GM18505 (cell line): ENCODE measurements around the gene PDCD11.
"Not testable (repeated sequence)": the region's sequence is repeated elsewhere in the genome, so short reads cannot be mapped to it uniquely, and the experiment has no call there.

Experiments
- ATAC-seq: cut with Tn5 transposase; IDR thresholded peaks from one replicate; pipeline ENCODE4 v1.9.1; 2021; ENCODE audit not compliant: unreplicated experiment
- POLR2A ChIP-seq: IDR thresholded peaks from 4 replicates; pipeline ENCODE4 v1.6.1; 2011; ENCODE audit warnings: borderline replicate concordance; ENCODE audit not compliant: insufficient read depth, insufficient read length; ENCODE audit errors: extremely low read depth

The PDCD11 gene

GRCh38 chr10:103478671-103479070 is 82.2 kb downstream of the PDCD11 start:
- ATAC-seq, result no peak
- no peak for TF ChIP-seq POLR2A

GRCh38 chr10:103479135-103479534 is 82.7 kb downstream of the PDCD11 start, which contains the start of gene CALHM3:
TSS of gene CALHM3 (minus strand) at chr10:103479240. CDS start at chr10:103479032, 208 bp downstream.
- no peak for TF ChIP-seq POLR2A
- ATAC-seq, result no peak

GRCh38 chr10:103480521-103480920 is 84.1 kb downstream of the PDCD11 start:
- no peak for ATAC-seq
- no peak for TF ChIP-seq POLR2A

- no peak for TF ChIP-seq POLR2A
- ATAC-seq, result no peak
Measured at GRCh38 chr10:103481974-103482531, 85.6 kb downstream of the PDCD11 start.

- ATAC-seq, result not testable (repeated sequence)
Measured at GRCh38 chr10:103486635-103487409, 90.4 kb downstream of the PDCD11 start.

GRCh38 chr10:103487410-103487708 is 90.9 kb downstream of the PDCD11 start:
- no peak for TF ChIP-seq POLR2A
- no peak for ATAC-seq

GRCh38 chr10:103490986-103491314 is 94.5 kb downstream of the PDCD11 start:
- peak; percentile 16 for ATAC-seq
- TF ChIP-seq POLR2A, result no peak

GRCh38 chr10:103491729-103492364 is 95.4 kb downstream of the PDCD11 start:
- TF ChIP-seq POLR2A, result no peak
- no peak for ATAC-seq

GRCh38 chr10:103492655-103493261 is 96.3 kb downstream of the PDCD11 start:
- no peak for ATAC-seq
- no peak for TF ChIP-seq POLR2A

- no peak for ATAC-seq
- TF ChIP-seq POLR2A, result no peak
Measured at GRCh38 chr10:103493362-103493915, 97.0 kb downstream of the PDCD11 start, which contains the start of gene NEURL1. TSS of gene NEURL1 (plus strand) at chr10:103493705. CDS start at chr10:103494388, 683 bp downstream.

- no peak for ATAC-seq
- TF ChIP-seq POLR2A, result no peak
Measured at GRCh38 chr10:103493916-103494877, 97.8 kb downstream of the PDCD11 start.

GRCh38 chr10:103495321-103495720 is 98.9 kb downstream of the PDCD11 start:
- ATAC-seq, result no peak
- no peak for TF ChIP-seq POLR2A
